D721Med (cell line): ENCODE results near the gene KCTD7.
A peak's percentile ranks its signal among the peaks of the same experiment; 100 is the strongest.
"Not testable (repeated sequence)": the region's sequence is repeated elsewhere in the genome, so short reads cannot be mapped to it uniquely, and the experiment has no call there.

Experiments
- DNase-seq: peaks from one replicate; pipeline ENCODE4 v3.0.0; 2011; ENCODE audit warnings: low spot score; ENCODE audit not compliant: insufficient read length
- FAIRE-seq: peaks from 2 replicates; lab custom pipeline; 2011; peaks lifted over from hg19 to GRCh38; lab: Jason Lieb, UNC
- TF ChIP-seq, protein P1 (sequence below): IDR thresholded peaks from 2 replicates; pipeline ENCODE4 v1.5.1; 2012; ENCODE audit warnings: mild to moderate bottlenecking, control low read depth; ENCODE audit not compliant: insufficient read depth; ENCODE audit errors: missing control alignments

The KCTD7 gene

DNA sequence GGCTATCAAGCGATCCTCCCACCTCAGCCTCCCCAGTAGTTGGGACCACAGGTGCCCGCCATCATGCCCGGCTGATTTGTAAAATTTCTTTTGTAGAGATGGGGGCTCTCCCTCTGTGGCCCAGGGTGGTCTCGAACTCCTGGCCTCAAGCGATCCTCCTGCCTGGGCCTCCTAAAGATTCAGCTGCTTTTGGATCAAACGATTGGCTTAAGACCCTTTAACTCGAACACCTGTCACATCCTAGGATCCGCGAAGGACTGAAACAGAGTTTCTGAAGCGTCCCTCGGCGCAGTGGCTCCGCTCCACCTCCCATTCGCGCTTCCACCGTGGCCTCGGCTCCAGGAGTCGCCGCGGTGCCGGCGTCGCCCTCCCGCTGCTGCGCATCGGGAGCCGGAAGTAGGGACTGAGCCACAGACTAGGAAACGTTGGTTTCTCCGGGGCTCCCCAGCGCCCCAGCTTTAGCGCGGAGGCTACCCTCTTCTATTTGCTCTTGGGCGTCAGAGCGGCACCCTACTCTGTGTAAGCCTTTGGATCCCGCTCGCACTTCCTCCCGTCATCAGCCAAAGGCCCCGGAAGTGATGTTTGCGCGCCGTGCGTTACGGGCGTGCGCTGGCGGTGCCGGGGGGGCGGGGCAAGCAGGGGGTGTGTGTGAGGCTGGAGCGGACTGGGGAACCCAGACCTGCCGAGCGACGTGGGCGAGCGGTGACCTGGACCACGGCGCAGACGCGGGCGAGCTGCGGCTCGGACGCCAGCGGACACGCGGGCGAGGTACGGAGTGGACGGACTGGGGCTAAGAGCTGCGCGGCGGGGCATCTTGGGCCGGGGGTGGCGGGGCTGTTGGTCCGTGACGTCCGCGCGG lies 53.0 kb downstream of the KCTD7 start:
- TF ChIP-seq, protein P1, sequence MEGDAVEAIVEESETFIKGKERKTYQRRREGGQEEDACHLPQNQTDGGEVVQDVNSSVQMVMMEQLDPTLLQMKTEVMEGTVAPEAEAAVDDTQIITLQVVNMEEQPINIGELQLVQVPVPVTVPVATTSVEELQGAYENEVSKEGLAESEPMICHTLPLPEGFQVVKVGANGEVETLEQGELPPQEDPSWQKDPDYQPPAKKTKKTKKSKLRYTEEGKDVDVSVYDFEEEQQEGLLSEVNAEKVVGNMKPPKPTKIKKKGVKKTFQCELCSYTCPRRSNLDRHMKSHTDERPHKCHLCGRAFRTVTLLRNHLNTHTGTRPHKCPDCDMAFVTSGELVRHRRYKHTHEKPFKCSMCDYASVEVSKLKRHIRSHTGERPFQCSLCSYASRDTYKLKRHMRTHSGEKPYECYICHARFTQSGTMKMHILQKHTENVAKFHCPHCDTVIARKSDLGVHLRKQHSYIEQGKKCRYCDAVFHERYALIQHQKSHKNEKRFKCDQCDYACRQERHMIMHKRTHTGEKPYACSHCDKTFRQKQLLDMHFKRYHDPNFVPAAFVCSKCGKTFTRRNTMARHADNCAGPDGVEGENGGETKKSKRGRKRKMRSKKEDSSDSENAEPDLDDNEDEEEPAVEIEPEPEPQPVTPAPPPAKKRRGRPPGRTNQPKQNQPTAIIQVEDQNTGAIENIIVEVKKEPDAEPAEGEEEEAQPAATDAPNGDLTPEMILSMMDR, result no peak
- DNase-seq, result peak; percentile 92
- no peak for FAIRE-seq

DNA sequence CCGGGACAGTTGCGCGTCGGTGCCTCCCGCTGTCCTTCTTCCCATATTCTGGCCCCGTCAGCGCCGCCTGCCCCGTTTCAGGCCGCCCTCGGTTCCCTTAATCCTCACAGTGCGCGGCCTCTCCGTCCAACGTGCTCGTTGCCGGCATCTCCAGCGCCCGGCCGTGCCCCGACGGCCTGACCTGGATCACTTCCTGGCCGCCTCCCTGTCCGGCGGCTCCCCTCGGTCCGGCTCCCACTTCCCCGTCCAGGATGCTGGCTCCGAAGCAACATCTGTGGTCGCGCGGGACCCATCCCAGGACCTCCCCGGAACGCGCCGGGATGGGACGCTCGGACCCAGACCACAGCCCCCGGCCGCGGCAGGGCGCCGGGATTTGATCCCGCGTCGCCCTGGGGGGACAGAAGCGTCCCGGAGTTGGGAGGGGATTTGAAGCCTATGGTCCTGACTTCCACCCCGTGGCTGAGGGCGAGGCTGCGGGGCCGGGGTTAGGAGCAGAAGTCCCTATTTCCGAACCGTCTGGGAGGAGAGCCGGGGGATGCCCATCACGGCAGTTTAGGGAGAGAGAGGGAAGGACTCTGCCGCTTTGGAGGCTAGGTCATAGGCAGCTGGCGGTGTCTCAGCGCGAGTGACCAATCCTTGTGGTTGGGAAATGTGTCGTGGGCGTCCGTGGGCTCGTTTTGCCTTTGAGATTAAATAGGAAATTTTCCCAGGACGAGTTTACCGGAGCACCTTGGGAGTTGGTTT lies 53.8 kb downstream of the KCTD7 start:
- no peak for FAIRE-seq
- TF ChIP-seq, protein P1, result no peak
- DNase-seq, result no peak

DNA sequence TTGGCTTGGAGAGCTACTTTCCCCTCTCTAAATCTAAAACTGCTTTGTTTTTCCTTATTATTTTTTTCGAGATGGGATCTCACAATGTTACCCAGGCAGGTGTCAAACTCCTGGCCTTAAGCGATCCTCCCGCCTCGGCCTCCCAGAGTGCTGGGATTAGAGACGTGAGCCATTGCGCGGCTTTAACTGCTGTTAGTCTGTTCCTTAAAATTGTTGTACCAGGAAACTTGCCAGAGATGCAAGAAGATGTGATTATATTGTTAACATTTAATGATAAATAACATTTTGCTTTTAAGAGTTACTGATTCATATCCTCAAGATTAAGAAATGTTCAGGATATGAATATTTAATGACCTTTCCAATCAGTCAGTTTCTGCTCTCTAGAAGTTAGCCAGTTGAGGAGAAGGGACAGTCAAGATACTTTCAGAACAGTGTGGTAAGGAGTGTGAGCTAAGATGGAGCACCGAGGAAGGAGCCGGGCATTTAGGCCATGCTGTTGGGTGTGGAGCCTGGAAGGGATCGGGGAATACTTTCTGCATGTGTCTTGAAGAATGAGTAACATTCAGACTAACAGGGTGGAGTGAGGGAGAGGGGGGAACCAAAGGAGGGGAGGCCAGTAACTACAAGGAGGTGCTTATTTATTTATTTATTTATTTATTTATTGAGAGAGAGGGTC lies 54.6 kb downstream of the KCTD7 start:
- DNase-seq, FAIRE-seq: not testable (repeated sequence)

DNA sequence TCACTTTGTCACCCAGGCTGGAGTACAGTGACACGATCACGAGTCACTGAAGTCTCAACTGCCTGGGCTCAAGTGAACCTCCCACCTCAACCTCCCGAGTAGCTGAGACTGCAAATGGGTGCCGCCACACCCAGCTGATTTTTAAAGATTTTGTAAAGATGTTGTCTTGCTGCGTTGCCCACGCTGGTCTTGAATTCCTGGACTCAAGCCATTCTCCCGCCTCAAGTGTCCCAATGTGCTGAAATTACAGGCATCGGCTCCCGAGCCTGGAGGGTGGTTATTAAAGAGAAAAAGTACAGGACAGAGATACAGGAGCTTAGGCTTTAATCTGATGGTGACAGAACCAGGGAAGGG lies 55.1 kb downstream of the KCTD7 start:
- no peak for FAIRE-seq
- TF ChIP-seq, protein P1, result no peak
- no peak for DNase-seq

DNA sequence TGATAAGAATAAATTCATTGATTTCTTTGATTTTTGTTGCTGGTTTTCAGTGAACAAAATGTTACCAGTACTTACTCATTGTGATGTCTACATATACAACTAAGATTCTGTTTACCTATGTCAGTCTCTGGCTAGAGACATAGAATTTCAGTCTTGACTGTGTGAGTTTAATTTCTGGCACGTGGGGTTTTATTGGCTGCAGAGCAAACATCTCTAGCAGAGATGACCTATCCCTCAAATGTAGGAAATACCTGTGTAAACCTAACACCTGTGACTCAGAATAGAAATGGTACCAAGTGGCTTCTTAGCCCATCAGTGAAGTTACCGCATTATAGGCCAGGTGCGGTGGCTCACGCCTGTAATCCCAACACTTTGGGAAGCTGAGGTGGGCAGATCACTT lies 57.0 kb downstream of the KCTD7 start:
- not testable (repeated sequence) for FAIRE-seq, DNase-seq

DNA sequence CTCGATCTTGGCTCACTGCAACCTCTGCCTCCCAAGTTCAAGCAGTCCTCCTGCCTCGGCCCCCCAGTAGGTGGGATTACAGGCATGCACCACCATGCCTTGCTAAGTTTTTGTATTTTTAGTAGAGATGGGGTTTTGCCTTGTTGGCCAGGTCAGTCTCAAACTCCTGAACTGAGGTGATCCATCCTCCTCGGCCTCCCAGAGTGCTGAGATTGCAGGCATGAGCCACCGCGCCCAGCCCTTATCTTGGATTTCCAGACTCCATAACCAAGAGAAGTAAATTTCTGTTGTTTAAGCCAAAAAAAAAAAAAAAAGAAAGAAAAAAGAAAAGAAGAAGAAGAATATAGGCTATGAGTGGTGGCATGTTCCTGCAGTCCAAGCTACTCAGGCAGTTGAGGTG lies 58.5 kb downstream of the KCTD7 start:
- FAIRE-seq (no peak), DNase-seq (no peak)
- TF ChIP-seq, protein P1, result no peak

DNA sequence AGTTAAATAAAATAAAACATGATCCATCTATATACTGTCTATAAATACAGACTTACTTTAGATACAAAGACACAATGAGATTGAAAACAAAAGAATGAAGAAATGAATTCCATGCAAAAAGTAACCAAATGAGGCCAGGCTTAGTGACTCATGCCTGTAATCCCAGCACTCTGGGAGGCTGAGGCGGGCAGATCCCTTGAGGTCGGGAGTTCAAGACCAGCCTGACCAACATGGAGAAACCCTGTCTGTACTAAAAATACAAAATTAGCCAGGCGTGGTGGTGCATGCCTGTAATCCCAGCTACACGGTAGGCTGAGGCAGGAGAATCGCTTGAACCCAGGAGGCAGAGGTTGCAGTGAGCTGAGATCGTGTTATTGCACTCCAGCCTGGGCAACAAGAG lies 59.0 kb downstream of the KCTD7 start:
- not testable (repeated sequence) for DNase-seq, FAIRE-seq

DNA sequence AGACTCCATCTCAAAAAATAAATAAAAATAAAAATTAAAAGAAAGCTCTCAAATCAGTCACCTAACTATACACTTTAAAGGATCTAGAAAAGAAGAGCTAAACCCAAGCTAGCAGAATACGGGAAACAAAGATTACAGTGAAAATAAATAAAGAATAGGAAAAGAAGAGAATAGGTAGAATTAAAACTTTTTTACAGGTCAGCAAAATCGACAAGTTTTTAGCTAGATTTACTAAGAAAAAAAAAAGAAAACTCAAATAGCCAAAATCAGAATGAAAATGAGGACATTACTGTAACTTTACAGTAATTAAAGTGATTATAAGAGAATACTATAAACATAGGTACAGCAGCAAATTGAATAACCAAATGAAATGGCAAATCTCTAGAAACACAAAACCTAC lies 60.4 kb downstream of the KCTD7 start:
- DNase-seq, result no peak
- TF ChIP-seq, protein P1, result no peak
- FAIRE-seq, result no peak
